SIG-M5 treated with dmso at 0.1 percent for 504 hours (cell line): Measurements from ENCODE around the gene GABRB2.
"Not testable (repeated sequence)": the region's sequence is repeated elsewhere in the genome, so short reads cannot be mapped to it uniquely, and the experiment has no call there.

Experiments used
- DNase-seq: peaks from one replicate; lab custom pipeline; 2025; ENCODE audit not compliant: unreplicated experiment; lab: John Stamatoyannopoulos, UW

GABRB2 gene

DNA sequence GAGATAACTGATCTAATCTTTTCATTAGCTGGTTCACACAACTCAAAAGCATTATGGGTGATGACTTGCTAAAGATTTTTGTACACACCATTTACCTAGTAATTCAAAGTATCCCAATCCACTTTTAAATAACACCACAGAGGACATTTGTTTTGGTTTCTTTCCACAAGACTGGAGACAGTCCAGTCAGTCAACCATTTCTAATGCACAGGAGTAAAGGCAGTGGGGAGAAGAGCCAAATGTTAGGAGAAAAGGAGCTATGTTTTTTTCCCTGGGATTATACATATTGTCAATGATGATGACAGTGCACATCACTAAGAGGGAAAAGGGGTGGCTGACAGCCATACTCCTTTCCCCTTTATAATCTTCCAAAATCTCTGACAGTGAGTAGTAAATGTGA is 240.9 kb downstream of the GABRB2 start:
- no peak for DNase-seq

DNA sequence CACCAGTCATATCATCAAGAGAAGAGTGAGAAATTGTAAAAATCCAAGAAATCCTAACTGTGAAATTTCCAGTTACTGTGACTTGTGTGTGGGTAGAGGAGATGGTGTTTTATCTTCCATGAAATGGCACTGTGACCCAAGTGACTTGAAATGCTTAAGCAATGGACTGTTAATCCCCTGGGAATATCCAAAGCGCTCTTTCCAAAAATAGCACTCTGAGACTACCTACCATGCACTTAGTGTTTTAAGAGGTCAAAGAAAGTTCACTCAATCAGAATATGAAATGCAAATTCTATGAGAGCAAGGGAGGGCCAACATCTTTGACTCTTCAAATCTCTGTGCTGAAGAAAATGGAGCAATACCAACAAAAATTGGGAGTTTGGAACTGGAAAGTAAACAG is 244.0 kb downstream of the GABRB2 start:
- no peak for DNase-seq

DNA sequence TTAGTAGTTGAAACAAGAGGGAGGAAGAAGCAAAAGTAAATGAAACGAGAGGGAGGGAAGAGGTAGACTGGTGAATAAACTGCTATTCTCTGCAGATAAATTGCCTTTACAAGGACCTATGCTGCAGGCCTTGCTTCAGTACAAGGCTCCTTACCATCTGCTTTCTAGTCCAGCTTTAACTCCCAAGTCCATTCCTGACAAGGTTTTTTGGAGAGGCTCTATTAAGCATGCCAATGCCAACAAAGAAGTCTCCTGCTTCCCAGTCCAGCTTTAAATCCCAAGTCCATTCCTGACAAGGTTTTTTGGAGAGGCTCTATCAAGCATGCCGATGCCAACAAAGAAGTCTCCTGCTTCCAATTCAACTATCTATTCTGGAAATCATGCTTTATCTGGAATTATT is 244.9 kb downstream of the GABRB2 start:
- no peak for DNase-seq

- DNase-seq, result no peak
Measured at GRCh38 chr5:161299053-161299452, 247.5 kb downstream of the GABRB2 start.

GRCh38 chr5:161297388-161297787 is 249.1 kb downstream of the GABRB2 start:
- DNase-seq, result not testable (repeated sequence)

GRCh38 chr5:161295721-161296250 is 250.7 kb downstream of the GABRB2 start:
- no peak for DNase-seq

DNA sequence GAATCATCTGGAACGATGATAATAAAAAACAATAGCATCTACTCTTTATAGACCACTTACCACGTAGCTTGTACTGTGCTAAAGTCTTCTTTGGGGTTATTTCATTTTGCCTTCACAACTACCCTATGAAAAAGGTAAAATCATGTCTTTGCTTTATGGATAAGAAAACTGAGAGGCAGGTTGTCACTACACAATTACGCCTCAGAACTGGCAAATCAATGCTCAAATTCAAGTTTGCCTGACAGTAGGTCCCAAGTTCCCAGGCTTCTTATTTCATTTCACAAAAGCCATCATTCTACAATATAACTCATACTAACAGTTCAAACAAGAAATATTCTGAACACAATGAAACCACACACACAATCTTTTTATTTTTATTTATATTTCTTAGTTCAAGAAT is 258.5 kb downstream of the GABRB2 start:
- no peak for DNase-seq

DNA sequence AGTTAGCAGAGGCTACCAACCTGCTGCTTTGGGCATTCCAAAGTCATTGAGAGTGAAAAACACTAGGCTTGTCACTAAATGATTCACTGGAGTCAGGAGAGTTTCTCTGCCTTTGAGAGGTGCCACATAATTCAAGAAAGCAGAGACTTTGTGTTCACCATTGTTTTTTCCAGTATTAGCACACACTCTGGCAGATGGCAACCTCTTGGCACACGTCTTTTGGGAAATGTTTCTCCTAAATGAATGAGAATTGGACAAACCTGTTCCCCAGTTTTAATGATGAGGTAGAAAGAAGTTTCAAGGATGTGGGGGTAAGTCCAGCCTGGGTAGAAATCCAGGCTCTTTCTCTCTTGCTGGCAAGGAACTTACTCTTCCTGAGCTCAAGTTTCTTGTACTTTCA is 259.1 kb downstream of the GABRB2 start:
- DNase-seq, result no peak

- no peak for DNase-seq
Measured at GRCh38 chr5:161286066-161286655, 260.4 kb downstream of the GABRB2 start.

GRCh38 chr5:161284445-161284844 is 262.1 kb downstream of the GABRB2 start:
- DNase-seq, result no peak

DNA sequence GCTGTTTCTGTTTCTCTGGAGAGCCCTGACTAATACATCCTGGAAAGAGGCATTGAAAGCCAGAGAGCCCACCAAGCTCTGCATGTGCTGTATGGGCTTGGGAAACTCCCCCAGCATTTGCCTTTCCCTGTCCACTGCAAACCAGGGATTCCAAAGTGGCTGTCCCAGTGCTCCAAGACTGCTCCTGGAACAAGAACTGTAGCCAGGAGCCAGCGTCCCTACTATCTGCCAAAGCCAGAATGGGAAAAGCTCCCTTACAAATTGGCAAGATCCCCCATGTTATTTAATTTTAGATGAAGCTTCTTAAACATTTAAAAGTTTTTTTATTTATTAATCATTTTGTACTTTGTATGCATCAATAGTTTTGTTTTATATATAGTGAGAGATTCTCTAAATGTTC is 263.2 kb downstream of the GABRB2 start:
- DNase-seq, result no peak

DNA sequence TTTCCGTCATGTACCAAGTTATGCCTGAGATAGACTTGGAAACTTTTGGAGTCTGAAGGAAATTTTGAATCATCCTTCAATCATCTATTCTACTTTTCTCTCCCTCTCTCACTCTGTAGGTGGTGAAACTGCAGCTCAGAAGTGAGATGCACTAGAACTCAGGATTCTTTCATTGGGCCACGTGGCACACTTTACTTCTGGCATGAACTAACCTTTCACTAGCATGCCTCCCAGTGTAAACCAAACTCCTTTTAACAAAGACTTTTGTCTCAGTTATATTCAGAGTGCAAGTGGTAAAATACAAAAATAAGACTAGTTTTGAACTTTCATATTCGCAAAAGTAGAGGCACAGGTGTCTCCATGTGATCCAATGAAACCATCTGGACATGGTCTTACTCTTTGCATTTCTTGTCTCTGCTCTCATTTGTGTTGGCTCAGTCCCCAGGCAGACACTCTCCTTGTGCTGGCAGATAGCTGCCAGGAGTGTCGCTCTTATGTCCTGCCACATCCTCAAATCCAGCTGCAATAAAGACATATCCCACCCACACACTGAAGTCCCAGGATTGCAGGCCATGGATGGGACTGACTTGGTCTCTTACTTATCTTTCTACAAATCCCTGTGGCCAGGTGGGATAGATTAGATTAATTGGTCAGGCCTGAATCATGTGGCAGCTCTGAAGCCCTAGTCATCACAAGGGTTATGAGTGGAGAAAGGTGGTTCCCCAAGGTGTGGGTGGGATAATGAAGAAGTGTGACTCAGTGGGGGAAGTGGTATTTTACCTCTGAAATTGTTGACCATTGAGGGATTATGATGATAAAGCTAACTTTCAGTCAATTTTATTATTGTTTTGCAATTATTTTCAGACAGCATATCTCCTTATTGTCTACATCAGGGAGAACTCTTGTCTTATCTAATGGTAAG is 267.5 kb downstream of the GABRB2 start:
- DNase-seq, result no peak

GRCh38 chr5:161277011-161277410 is 269.5 kb downstream of the GABRB2 start:
- no peak for DNase-seq

DNA sequence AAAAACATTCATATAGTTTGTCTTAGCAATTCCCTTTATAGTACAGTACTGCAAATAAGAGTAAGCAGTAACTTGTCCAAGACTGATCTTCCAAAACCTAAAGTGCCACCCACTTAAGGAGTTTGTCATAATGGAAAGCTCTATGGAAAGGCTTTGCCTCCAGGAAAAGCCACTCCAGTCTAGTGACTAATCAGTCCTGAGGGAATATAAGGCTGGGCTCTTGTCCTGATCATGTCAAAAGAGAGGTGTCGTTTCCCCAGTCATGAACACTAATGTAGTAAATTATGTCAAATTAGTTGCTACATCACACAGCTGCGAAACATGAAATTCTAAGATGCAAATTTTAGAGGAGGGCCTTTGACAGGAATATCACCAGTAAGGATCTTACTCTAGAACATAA is 271.6 kb downstream of the GABRB2 start:
- DNase-seq, result no peak

DNA sequence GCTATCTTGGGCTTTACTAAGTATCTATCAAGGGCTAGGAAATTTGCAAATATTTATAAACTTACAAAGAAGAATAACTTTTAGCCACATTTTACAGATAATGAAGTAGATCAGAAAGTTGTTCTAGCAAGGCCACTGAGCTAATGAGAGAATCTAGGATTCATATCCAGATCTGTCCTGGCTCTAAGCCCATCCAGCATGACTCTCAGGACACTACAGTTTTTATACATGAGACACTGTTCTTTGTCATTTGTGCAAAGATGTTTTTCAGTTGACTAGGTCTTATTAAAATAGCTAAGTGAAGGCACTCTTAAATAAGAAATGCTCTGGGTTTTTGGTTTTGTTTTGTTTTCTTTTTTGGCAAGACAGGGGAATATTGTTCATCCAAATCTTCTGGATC is 273.1 kb downstream of the GABRB2 start:
- no peak for DNase-seq

DNA sequence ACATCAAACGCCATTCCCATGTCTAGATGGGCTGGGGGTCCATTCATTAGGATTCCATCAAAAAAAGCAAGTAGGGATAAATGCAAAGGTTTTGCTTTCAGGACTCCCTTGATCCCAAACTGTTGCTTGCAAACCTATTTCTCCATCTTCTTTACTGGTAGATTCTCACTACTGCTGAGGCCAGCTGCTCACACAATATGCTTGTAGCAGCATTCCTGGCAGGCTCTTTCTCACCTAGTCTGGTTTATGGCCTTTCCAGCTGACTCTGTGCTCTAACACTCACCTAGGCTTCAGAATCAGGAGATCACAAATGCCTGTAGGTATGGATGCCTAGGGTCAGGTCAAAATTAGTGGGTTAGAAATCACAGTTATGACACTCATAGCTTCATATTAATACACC is 274.7 kb downstream of the GABRB2 start:
- DNase-seq, result no peak

DNA sequence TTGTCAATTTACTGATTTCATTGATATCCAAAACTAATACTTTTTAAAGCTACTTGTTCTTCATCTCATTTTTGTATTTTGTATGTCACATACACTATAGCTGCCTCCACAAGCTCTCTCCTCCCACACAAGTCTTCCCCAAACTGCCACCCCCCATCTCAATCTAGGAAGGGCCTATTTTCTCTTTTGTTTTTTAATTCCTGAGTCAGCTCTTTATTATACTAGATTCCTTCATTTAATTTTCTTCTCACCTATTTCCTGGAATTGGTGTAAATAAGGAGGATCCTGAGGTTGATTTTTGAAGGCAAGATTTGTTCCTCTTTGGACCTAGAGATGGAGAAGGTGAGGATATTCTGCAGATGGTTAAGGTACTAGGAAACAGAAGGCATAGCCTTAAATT is 277.4 kb downstream of the GABRB2 start:
- DNase-seq, result no peak

- DNase-seq, result no peak
Measured at GRCh38 chr5:161266954-161267353, 279.6 kb downstream of the GABRB2 start.

DNA sequence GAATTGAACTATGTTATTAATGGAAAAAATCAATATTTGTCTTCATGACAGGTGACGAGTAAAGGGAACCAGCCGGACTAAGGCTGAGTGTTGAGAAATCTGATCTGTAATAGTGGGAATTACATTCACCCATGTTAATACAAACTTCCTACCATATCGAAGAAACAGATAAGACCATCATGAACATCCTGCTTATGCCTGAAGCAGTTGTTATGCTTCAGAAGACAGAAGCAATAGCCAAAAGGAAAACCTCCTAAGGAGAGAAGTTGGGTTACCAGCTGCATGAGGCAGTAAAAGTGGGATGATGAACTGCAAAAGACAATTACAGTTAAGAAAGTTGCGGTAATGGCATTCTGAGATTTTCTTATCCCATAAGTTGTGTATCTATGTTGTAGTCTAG is 281.5 kb downstream of the GABRB2 start:
- DNase-seq, result no peak

DNA sequence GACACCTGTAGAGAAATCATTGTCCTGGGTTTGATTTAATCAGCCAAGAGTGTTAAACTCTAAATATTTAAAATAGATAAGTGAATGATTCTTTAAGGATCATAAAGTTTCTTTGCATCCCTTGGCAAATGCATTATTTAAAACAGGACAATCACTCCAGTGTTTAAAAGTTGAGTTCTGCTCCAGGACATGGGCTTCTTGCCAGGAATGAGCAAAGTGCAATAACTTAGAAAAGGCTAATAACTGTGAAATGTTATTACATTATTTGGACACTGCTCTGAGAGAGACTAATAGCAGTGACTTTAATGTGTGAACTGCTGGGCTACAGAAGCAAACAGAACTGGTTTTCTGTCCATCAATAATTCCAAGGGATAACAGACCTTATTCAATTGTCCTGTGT is 283.3 kb downstream of the GABRB2 start:
- DNase-seq, result no peak

DNA sequence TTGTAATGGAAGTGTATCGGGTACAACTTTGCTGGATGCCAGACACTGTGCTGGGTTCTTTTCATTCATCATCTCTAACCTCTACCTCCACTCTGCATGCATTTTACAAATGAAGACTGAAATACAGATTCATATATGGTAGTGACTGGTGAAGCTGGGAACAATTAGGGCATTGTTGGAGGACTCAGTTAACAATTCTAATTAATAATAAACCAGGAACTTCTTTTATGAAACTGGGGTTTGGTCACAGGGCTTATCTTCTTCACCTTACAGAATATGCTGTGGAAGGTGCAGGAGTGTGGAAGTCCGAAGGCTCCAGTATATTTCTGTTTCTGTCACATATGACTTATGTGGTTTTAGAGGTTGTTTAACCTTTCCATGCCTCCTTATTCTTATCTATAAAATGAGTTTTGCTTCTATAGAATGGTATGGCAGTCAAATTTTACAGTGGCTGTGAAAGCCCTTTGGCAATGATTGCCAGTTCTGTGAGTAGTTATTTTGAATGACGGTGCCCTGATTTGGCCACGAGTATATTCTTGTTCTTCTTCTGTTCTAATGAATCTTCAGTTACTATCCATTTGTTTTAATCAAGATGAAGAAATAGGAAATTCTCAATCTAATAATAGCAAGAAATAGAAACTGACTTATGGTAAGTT is 284.7 kb downstream of the GABRB2 start:
- no peak for DNase-seq

- DNase-seq, result no peak
Measured at GRCh38 chr5:161258438-161258837, 288.1 kb downstream of the GABRB2 start.
